Measurements from ENCODE around the gene RACGAP1.
A peak's percentile ranks its signal among the peaks of the same experiment; 100 is the strongest.

Gene RACGAP1

DNA sequence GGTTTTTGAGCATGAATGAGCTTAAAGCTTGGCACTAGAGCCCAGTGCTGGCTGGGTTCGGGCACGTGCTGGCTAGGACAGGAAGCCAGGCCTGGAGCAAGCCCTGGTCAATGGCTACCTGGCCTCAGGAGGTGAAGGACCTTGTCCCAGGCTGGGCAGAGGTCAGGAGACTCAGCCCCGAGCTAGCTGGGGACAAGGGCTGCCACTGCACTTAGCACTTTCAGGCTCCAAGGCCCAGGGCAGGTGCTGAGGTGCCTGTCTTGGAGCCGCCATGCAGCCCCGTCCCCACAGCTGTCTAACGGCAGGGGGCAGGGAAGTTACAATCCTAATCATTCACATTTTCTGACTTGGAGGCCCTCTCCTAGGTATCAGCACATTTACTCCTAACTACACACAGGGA, 56.8 kb downstream of the RACGAP1 start:
- no peak for DNase-seq (ENCODE audit: low read depth in 1 of 2, low spot score in 1 of 2)
- peaks cover 6% of the 10 kb centered on the region for H3K27me3 ChIP-seq (ENCODE audit: insufficient read depth, poor library complexity, severe bottlenecking)
- no peak overlapping the region for H3K27ac ChIP-seq (replicated peaks)
- TF ChIP-seq, protein P1, sequence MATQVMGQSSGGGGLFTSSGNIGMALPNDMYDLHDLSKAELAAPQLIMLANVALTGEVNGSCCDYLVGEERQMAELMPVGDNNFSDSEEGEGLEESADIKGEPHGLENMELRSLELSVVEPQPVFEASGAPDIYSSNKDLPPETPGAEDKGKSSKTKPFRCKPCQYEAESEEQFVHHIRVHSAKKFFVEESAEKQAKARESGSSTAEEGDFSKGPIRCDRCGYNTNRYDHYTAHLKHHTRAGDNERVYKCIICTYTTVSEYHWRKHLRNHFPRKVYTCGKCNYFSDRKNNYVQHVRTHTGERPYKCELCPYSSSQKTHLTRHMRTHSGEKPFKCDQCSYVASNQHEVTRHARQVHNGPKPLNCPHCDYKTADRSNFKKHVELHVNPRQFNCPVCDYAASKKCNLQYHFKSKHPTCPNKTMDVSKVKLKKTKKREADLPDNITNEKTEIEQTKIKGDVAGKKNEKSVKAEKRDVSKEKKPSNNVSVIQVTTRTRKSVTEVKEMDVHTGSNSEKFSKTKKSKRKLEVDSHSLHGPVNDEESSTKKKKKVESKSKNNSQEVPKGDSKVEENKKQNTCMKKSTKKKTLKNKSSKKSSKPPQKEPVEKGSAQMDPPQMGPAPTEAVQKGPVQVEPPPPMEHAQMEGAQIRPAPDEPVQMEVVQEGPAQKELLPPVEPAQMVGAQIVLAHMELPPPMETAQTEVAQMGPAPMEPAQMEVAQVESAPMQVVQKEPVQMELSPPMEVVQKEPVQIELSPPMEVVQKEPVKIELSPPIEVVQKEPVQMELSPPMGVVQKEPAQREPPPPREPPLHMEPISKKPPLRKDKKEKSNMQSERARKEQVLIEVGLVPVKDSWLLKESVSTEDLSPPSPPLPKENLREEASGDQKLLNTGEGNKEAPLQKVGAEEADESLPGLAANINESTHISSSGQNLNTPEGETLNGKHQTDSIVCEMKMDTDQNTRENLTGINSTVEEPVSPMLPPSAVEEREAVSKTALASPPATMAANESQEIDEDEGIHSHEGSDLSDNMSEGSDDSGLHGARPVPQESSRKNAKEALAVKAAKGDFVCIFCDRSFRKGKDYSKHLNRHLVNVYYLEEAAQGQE (IDR thresholded peaks at IDR 0.05; ENCODE audit: insufficient replicate concordance, low read depth), result no peak
- no peak for TF ChIP-seq GABPA (IDR thresholded peaks at IDR 0.05; ENCODE audit: low read depth)
- no peak for TF ChIP-seq SPI1 (IDR thresholded peaks at IDR 0.05; ENCODE audit: borderline replicate concordance, low read depth)
- TF ChIP-seq, protein P2, sequence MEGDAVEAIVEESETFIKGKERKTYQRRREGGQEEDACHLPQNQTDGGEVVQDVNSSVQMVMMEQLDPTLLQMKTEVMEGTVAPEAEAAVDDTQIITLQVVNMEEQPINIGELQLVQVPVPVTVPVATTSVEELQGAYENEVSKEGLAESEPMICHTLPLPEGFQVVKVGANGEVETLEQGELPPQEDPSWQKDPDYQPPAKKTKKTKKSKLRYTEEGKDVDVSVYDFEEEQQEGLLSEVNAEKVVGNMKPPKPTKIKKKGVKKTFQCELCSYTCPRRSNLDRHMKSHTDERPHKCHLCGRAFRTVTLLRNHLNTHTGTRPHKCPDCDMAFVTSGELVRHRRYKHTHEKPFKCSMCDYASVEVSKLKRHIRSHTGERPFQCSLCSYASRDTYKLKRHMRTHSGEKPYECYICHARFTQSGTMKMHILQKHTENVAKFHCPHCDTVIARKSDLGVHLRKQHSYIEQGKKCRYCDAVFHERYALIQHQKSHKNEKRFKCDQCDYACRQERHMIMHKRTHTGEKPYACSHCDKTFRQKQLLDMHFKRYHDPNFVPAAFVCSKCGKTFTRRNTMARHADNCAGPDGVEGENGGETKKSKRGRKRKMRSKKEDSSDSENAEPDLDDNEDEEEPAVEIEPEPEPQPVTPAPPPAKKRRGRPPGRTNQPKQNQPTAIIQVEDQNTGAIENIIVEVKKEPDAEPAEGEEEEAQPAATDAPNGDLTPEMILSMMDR (IDR thresholded peaks at IDR 0.05; ENCODE audit: insufficient read depth, low read length), result no peak
- TF ChIP-seq POLR2AphosphoS5 (IDR thresholded peaks at IDR 0.05; ENCODE audit: low read depth), result no peak
- no peak overlapping the region for H3K4me3 ChIP-seq (replicated peaks; ENCODE audit: insufficient read depth, low read length)

GRCh38 chr12:49967777-49968250, 57.5 kb downstream of the RACGAP1 start:
- TF ChIP-seq SPI1 (IDR thresholded peaks at IDR 0.05; ENCODE audit: borderline replicate concordance, low read depth), result no peak
- TF ChIP-seq, protein P1 (IDR thresholded peaks at IDR 0.05; ENCODE audit: insufficient replicate concordance, low read depth), result no peak
- no peak for TF ChIP-seq POLR2AphosphoS5 (IDR thresholded peaks at IDR 0.05; ENCODE audit: low read depth)
- TF ChIP-seq, protein P2 (IDR thresholded peaks at IDR 0.05; ENCODE audit: insufficient read depth, low read length), result no peak
- TF ChIP-seq GABPA (IDR thresholded peaks at IDR 0.05; ENCODE audit: low read depth), result no peak
- Histone ChIP-seq H3K27me3 (ENCODE audit: insufficient read depth, poor library complexity, severe bottlenecking) (peaks cover 11% of the 10 kb centered on the region), H3K27ac (replicated peaks) (no peak overlapping the region), H3K4me3 (replicated peaks; ENCODE audit: insufficient read depth, low read length) (peak overlapping the region; percentile 32)
- no peak for DNase-seq (ENCODE audit: low read depth in 1 of 2, low spot score in 1 of 2)

DNA sequence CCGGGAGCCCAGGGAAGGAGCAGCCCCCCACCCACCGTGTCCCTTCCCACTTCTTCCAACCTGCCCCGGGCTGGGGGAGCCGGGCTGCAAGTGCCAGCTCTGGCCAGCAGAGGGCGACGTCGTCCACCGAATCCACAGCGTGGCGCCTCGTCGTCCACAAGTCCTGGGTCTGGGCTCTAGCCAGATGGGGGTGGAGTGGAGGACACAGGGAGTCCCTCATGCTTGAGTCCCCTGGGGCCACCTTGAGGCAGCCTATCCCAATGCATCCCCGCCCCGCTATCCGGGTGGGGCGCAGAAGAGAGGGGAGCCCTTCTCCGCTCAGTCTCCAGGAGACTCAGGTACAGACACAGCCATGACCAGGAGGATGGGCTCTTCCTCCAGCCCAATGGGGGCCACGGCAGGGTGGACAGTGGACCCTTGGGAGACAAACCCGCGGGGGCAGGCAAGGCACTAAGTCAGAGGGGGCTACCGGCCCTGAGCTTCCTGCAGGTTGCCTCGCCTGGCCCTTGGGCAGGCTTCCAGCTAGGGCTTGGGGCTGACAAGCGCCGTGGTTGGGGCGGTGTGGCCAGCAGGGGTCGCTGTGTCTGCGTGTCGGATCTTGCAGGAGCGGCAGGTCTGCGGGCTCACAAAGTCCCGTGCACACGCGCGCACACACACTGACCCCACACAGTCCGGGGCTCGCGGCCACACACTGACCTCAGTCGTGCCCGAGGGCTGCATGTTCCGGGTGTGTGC, 58.1 kb downstream of the RACGAP1 start:
- DNase-seq (ENCODE audit: low read depth in 1 of 2, low spot score in 1 of 2), result peak; percentile 77 to 87
- Histone ChIP-seq H3K27me3 (ENCODE audit: insufficient read depth, poor library complexity, severe bottlenecking) (peaks cover 17% of the 10 kb centered on the region), H3K27ac (replicated peaks) (no peak overlapping the region), H3K4me3 (replicated peaks; ENCODE audit: insufficient read depth, low read length) (peak overlapping the region; percentile 32)
- TF ChIP-seq SPI1 (IDR thresholded peaks at IDR 0.05; ENCODE audit: borderline replicate concordance, low read depth) (no peak), POLR2AphosphoS5 (IDR thresholded peaks at IDR 0.05; ENCODE audit: low read depth) (no peak), GABPA (IDR thresholded peaks at IDR 0.05; ENCODE audit: low read depth) (no peak)
- TF ChIP-seq, protein P2 (IDR thresholded peaks at IDR 0.05; ENCODE audit: insufficient read depth, low read length), result peak; percentile 65
- TF ChIP-seq, protein P1 (IDR thresholded peaks at IDR 0.05; ENCODE audit: insufficient replicate concordance, low read depth), result no peak

All from HL-60 (cell line).